ENCODE data around the gene ZNF500.

DNA sequence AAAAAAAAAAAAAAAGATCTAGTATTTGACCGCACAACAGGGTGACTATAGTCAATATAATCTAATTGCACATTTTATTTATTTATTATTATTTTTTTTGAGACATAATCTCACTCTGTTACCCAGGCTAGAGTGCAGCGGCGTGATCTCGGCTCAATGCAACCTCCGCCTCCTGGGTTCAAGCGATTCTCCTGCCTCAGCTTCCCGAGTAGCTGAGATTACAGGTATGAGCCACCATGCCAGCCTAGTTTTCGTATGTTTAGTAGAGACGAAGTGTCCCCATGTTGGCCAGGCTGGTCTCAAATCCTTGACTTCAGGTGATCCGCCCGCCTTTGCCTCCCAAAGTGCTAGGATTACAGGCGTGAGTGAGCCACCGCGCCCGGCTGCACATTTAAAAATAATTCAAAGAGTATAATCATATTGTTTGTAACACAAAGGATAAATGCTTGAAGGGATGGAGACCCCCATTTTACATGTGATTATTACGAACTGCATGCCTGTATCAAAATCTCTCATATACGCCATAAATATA, 33.7 kb downstream of the ZNF500 start:
- no peak for TF ChIP-seq CTCF (IDR thresholded peaks at IDR 0.05)
- TF ChIP-seq POLR2A (IDR thresholded peaks at IDR 0.05): no peak
